ENCODE data around the gene GAPDHS.

Gene GAPDHS

GRCh38 chr19:35552534-35553384 lies 19.5 kb downstream of the GAPDHS start:
- Histone ChIP-seq H3K4me1 (ENCODE audit: insufficient read depth, low read length) (no peaks in the 10 kb centered on the region), H3K9me3 (ENCODE audit: control insufficient read depth, insufficient read depth, low read length) (no peaks in the 10 kb centered on the region), H3K9ac (ENCODE audit: low read depth, low read length) (no peak overlapping the region), H3K36me3 (ENCODE audit: insufficient read depth, low read length) (no peaks in the 10 kb centered on the region)

GRCh38 chr19:35553385-35554000 lies 20.2 kb downstream of the GAPDHS start:
- Histone ChIP-seq H3K4me1 (ENCODE audit: insufficient read depth, low read length) (no peaks in the 10 kb centered on the region), H3K9ac (ENCODE audit: low read depth, low read length) (no peak overlapping the region), H3K9me3 (ENCODE audit: control insufficient read depth, insufficient read depth, low read length) (no peaks in the 10 kb centered on the region), H3K36me3 (ENCODE audit: insufficient read depth, low read length) (no peaks in the 10 kb centered on the region)

GRCh38 chr19:35554076-35554475 lies 20.8 kb downstream of the GAPDHS start:
- Histone ChIP-seq H3K36me3 (ENCODE audit: insufficient read depth, low read length) (no peaks in the 10 kb centered on the region), H3K9ac (ENCODE audit: low read depth, low read length) (no peak overlapping the region), H3K9me3 (ENCODE audit: control insufficient read depth, insufficient read depth, low read length) (no peaks in the 10 kb centered on the region), H3K4me1 (ENCODE audit: insufficient read depth, low read length) (no peaks in the 10 kb centered on the region)

GRCh38 chr19:35555301-35556005 lies 22.2 kb downstream of the GAPDHS start:
- no peaks in the 10 kb centered on the region for H3K36me3 ChIP-seq (ENCODE audit: insufficient read depth, low read length)
- H3K9me3 ChIP-seq (ENCODE audit: control insufficient read depth, insufficient read depth, low read length), result no peaks in the 10 kb centered on the region
- no peak overlapping the region for H3K9ac ChIP-seq (ENCODE audit: low read depth, low read length)
- no peaks in the 10 kb centered on the region for H3K4me1 ChIP-seq (ENCODE audit: insufficient read depth, low read length)

GRCh38 chr19:35556025-35556590 lies 22.9 kb downstream of the GAPDHS start:
- H3K4me1 ChIP-seq (ENCODE audit: insufficient read depth, low read length), result no peaks in the 10 kb centered on the region
- H3K36me3 ChIP-seq (ENCODE audit: insufficient read depth, low read length), result no peaks in the 10 kb centered on the region
- H3K9me3 ChIP-seq (ENCODE audit: control insufficient read depth, insufficient read depth, low read length), result no peaks in the 10 kb centered on the region
- H3K9ac ChIP-seq (ENCODE audit: low read depth, low read length), result no peak overlapping the region

- Histone ChIP-seq H3K9ac (ENCODE audit: low read depth, low read length) (no peak overlapping the region; the same call in 1 of the 2 replicates), H3K9me3 (ENCODE audit: control insufficient read depth, insufficient read depth, low read length) (no peaks in the 10 kb centered on the region), H3K4me1 (ENCODE audit: insufficient read depth, low read length) (no peaks in the 10 kb centered on the region), H3K36me3 (ENCODE audit: insufficient read depth, low read length) (no peaks in the 10 kb centered on the region)
Measured at GRCh38 chr19:35556846-35557538, 23.7 kb downstream of the GAPDHS start.

- no peaks in the 10 kb centered on the region for H3K9me3 ChIP-seq (ENCODE audit: control insufficient read depth, insufficient read depth, low read length)
- no peaks in the 10 kb centered on the region for H3K36me3 ChIP-seq (ENCODE audit: insufficient read depth, low read length)
- H3K9ac ChIP-seq (ENCODE audit: low read depth, low read length), result peak overlapping the region; percentile 58; the same call in 1 of the 2 replicates
- H3K4me1 ChIP-seq (ENCODE audit: insufficient read depth, low read length), result no peaks in the 10 kb centered on the region
Measured at GRCh38 chr19:35557539-35558399, 24.5 kb downstream of the GAPDHS start.

GRCh38 chr19:35558400-35559280 lies 25.4 kb downstream of the GAPDHS start:
- no peaks in the 10 kb centered on the region for H3K36me3 ChIP-seq (ENCODE audit: insufficient read depth, low read length)
- no peaks in the 10 kb centered on the region for H3K4me1 ChIP-seq (ENCODE audit: insufficient read depth, low read length)
- H3K9me3 ChIP-seq (ENCODE audit: control insufficient read depth, insufficient read depth, low read length), result no peaks in the 10 kb centered on the region
- H3K9ac ChIP-seq (ENCODE audit: low read depth, low read length), result peak overlapping the region; percentile 58; the same call in 1 of the 2 replicates

- Histone ChIP-seq H3K36me3 (ENCODE audit: insufficient read depth, low read length) (no peaks in the 10 kb centered on the region), H3K9me3 (ENCODE audit: control insufficient read depth, insufficient read depth, low read length) (no peaks in the 10 kb centered on the region), H3K4me1 (ENCODE audit: insufficient read depth, low read length) (no peaks in the 10 kb centered on the region), H3K9ac (ENCODE audit: low read depth, low read length) (no peak overlapping the region)
Measured at GRCh38 chr19:35559281-35559659, 26.0 kb downstream of the GAPDHS start.

- no peaks in the 10 kb centered on the region for H3K4me1 ChIP-seq (ENCODE audit: insufficient read depth, low read length)
- H3K9me3 ChIP-seq (ENCODE audit: control insufficient read depth, insufficient read depth, low read length), result no peaks in the 10 kb centered on the region
- no peaks in the 10 kb centered on the region for H3K36me3 ChIP-seq (ENCODE audit: insufficient read depth, low read length)
Measured at GRCh38 chr19:35559781-35560180, 26.5 kb downstream of the GAPDHS start.

GRCh38 chr19:35560271-35560670 lies 27.0 kb downstream of the GAPDHS start:
- Histone ChIP-seq H3K4me1 (ENCODE audit: insufficient read depth, low read length) (no peaks in the 10 kb centered on the region), H3K9me3 (ENCODE audit: control insufficient read depth, insufficient read depth, low read length) (no peaks in the 10 kb centered on the region), H3K9ac (ENCODE audit: low read depth, low read length) (no peak overlapping the region), H3K36me3 (ENCODE audit: insufficient read depth, low read length) (no peaks in the 10 kb centered on the region)

More at GRCh38 chr19:35559781-35560180, 26.5 kb downstream of the GAPDHS start:
- H3K9ac ChIP-seq (ENCODE audit: low read depth, low read length), result no peak overlapping the region

- H3K9ac ChIP-seq (ENCODE audit: low read depth, low read length), result no peak overlapping the region
- H3K4me1 ChIP-seq (ENCODE audit: insufficient read depth, low read length), result no peaks in the 10 kb centered on the region
- no peaks in the 10 kb centered on the region for H3K36me3 ChIP-seq (ENCODE audit: insufficient read depth, low read length)
- H3K9me3 ChIP-seq (ENCODE audit: control insufficient read depth, insufficient read depth, low read length), result no peaks in the 10 kb centered on the region
Measured at GRCh38 chr19:35560677-35561076, 27.4 kb downstream of the GAPDHS start.
